ENCODE measurements around the gene CCN5.

DNA sequence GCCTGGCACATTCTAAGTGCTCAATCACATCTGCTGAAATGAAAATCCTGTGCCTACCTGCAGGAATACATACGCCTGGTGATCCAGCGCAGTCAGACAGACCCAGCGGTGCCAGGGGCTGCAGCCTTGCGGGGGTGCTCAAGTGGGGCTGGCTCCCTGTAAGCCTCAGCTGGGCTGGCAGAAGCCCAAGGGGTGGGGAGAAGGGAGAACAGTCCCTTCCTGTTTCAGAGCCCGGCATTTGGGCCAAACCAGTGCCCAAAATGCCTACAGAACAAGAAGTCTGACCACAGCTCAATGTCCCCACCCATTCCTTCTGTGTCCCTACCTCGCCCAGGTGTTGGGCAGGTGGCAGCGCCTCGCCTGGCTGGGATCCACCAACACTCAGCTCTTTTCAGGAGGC, 53.1 kb downstream of the CCN5 start:
- TF ChIP-seq, protein P1, sequence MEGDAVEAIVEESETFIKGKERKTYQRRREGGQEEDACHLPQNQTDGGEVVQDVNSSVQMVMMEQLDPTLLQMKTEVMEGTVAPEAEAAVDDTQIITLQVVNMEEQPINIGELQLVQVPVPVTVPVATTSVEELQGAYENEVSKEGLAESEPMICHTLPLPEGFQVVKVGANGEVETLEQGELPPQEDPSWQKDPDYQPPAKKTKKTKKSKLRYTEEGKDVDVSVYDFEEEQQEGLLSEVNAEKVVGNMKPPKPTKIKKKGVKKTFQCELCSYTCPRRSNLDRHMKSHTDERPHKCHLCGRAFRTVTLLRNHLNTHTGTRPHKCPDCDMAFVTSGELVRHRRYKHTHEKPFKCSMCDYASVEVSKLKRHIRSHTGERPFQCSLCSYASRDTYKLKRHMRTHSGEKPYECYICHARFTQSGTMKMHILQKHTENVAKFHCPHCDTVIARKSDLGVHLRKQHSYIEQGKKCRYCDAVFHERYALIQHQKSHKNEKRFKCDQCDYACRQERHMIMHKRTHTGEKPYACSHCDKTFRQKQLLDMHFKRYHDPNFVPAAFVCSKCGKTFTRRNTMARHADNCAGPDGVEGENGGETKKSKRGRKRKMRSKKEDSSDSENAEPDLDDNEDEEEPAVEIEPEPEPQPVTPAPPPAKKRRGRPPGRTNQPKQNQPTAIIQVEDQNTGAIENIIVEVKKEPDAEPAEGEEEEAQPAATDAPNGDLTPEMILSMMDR (conservative IDR thresholded peaks at IDR 0.05 in 1 of 2, IDR thresholded peaks at IDR 0.05 in 1 of 2; ENCODE audit: extremely low read depth in 1 of 2, insufficient read depth in 1 of 2, low read depth in 1 of 2, low read length in 2 of 2) = no peak
- TF ChIP-seq EZH2 (IDR thresholded peaks at IDR 0.05; ENCODE audit: borderline replicate concordance, low read length) = no peak
